ENCODE measurements around the gene SHH.

DNA sequence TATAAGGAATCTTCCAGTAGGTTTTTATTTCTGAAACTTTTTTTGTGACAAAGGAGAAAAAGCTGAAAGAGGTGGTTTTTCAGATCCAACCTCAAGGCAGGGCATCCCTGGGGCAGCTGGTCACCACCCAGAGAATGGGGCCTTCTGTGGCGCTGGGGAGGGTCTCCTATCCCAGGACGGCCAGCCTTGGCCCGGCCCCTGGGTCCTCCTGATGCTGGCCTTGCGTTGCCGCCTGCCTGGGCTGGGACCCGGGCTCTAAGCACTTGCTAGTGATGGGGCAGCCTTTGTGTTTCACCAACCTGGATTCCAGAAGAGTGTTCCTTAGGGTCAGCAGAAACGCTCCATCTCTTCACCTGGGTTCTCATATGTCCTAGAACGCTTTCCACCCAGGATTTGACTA, 16.3 kb downstream of the SHH start:
- TF ChIP-seq, protein P1, sequence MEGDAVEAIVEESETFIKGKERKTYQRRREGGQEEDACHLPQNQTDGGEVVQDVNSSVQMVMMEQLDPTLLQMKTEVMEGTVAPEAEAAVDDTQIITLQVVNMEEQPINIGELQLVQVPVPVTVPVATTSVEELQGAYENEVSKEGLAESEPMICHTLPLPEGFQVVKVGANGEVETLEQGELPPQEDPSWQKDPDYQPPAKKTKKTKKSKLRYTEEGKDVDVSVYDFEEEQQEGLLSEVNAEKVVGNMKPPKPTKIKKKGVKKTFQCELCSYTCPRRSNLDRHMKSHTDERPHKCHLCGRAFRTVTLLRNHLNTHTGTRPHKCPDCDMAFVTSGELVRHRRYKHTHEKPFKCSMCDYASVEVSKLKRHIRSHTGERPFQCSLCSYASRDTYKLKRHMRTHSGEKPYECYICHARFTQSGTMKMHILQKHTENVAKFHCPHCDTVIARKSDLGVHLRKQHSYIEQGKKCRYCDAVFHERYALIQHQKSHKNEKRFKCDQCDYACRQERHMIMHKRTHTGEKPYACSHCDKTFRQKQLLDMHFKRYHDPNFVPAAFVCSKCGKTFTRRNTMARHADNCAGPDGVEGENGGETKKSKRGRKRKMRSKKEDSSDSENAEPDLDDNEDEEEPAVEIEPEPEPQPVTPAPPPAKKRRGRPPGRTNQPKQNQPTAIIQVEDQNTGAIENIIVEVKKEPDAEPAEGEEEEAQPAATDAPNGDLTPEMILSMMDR (IDR thresholded peaks at IDR 0.05), result no peak
- TF ChIP-seq ZFX (IDR thresholded peaks at IDR 0.05; ENCODE audit: borderline replicate concordance), result no peak
